DMS53 treated with DMSO at 0.1 percent for 48 hours (cell line): Measurements from ENCODE around the gene UNC93A.
"Not testable (repeated sequence)": the region's sequence is repeated elsewhere in the genome, so short reads cannot be mapped to it uniquely, and the experiment has no call there.

Experiments used
- DNase-seq: peaks from one replicate; lab custom pipeline; 2025; ENCODE audit not compliant: unreplicated experiment; lab: John Stamatoyannopoulos, UW

UNC93A gene

GRCh38 chr6:167290786-167291622 is at the start of gene UNC93A:
Gene UNC93A (plus strand): TSS chr6:167291315. CDS start chr6:167291490, 175 bp downstream.
- DNase-seq = no peak

- peak; percentile 36 for DNase-seq
These were observed 49.6 kb upstream of the UNC93A start for GRCh38 chr6:167241321-167242134.

- DNase-seq = not testable (repeated sequence)
These were observed 49.0 kb upstream of the UNC93A start for GRCh38 chr6:167242135-167242506.

- not testable (repeated sequence) for DNase-seq
These were observed 48.5 kb upstream of the UNC93A start for GRCh38 chr6:167242511-167243051.

GRCh38 chr6:167244064-167244960 is 46.8 kb upstream of the UNC93A start:
- no peak for DNase-seq

- no peak for DNase-seq
These were observed 46.1 kb upstream of the UNC93A start for GRCh38 chr6:167244991-167245390.

GRCh38 chr6:167245591-167245990 is 45.5 kb upstream of the UNC93A start:
- DNase-seq = no peak

GRCh38 chr6:167247814-167248595 is 43.1 kb upstream of the UNC93A start:
- DNase-seq = no peak

- DNase-seq = not testable (repeated sequence)
These were observed 42.1 kb upstream of the UNC93A start for GRCh38 chr6:167248878-167249455.

GRCh38 chr6:167252271-167252670 is 38.8 kb upstream of the UNC93A start:
- no peak for DNase-seq

GRCh38 chr6:167255918-167256553 is 35.1 kb upstream of the UNC93A start:
- DNase-seq = no peak

GRCh38 chr6:167258646-167259045 is 32.5 kb upstream of the UNC93A start:
- no peak for DNase-seq

GRCh38 chr6:167266057-167266829 is 24.9 kb upstream of the UNC93A start:
- DNase-seq = not testable (repeated sequence)

- peak; percentile 11 for DNase-seq
These were observed 24.1 kb upstream of the UNC93A start for GRCh38 chr6:167266830-167267555.

GRCh38 chr6:167267556-167267898 is 23.6 kb upstream of the UNC93A start:
- not testable (repeated sequence) for DNase-seq

GRCh38 chr6:167267921-167268401 is 23.2 kb upstream of the UNC93A start:
- DNase-seq = no peak

- no peak for DNase-seq
These were observed 22.3 kb upstream of the UNC93A start for GRCh38 chr6:167268683-167269280.
